Vagina (tissue), 2 donors: ENCODE results near the gene MRPL33. TPM values are rescaled to one million over a fixed set of nuclear protein-coding genes. Genes with fewer than 3 reads are reported as not detected.
"Not testable (repeated sequence)": the region's sequence is repeated elsewhere in the genome, so short reads cannot be mapped to it uniquely, and the experiment has no call there.

ENCODE experiments used
- DNase-seq, 2 donors: peaks; one replicate each; pipeline ENCODE4 v3.0.0-alpha.2; 2017; ENCODE audit errors: extremely low spot score in 2 of 2
- H3K27ac ChIP-seq: fragments of 200-600 bp; sonication (generic); one replicate; pipeline ENCODE4 v1.5.1; 2019
- H3K27me3 ChIP-seq: fragments of 200-600 bp; sonication (generic); one replicate; pipeline ENCODE4 v1.5.1; 2019
- H3K36me3 ChIP-seq, 2 donors: fragments of 200-600 bp; sonication (generic); one replicate each; pipeline ENCODE4 v1.5.1; 2017 to 2019
- H3K4me1 ChIP-seq: fragments of 200-600 bp; sonication (generic); one replicate; pipeline ENCODE4 v1.5.1; 2019
- H3K4me3 ChIP-seq, 2 donors: fragments of 200-600 bp; sonication (generic); 1 replicate in 1 of 2; 2 replicates in 1 of 2; pipeline ENCODE4 v1.5.1; 2016 to 2019
- H3K9me3 ChIP-seq: fragments of 200-600 bp; sonication (generic); one replicate; pipeline ENCODE4 v1.5.1; 2019
- CTCF ChIP-seq, 3 experiments: fragments of 450-650 bp in 2 of 3; fragments of 200-600 bp in 1 of 3; sonication (generic) in 1 of 3; IDR thresholded peaks; one replicate each; pipeline ENCODE4 v1.5.1; 2017 to 2019; ENCODE audit warnings: antibody characterized with exemption in 3 of 3, mild to moderate bottlenecking in 2 of 3, moderate library complexity in 2 of 3
- POLR2A ChIP-seq, 2 donors: fragments of 450-650 bp; IDR thresholded peaks; one replicate each; pipeline ENCODE4 v1.6.1; 2017; ENCODE audit warnings: antibody characterized with exemption in 2 of 2, mild to moderate bottlenecking in 2 of 2, moderate library complexity in 2 of 2
- POLR2AphosphoS5 ChIP-seq, 2 donors: sonication (generic); formaldehyde crosslinking; IDR thresholded peaks; one replicate each; pipeline ENCODE4 v1.9.0; 2017; ENCODE audit warnings: antibody characterized with exemption in 2 of 2, mild to moderate bottlenecking in 2 of 2, low read depth in 1 of 2; ENCODE audit not compliant: insufficient read depth in 1 of 2
- intact Hi-C: fragments of 100-400 bp; cut with DNase I; formaldehyde crosslinking; loops from one replicate; pipeline ENCODE4 v1.15.1; 2023
- total RNA-seq: library from RNA; depleted of rRNA; stranded (reverse); fragments of >200 nt; gene quantifications from one replicate; pipeline ENCODE4 v1.2.3, GENCODE V29; 2016

The MRPL33 gene
- total RNA-seq, 1 donor from 2014 or later, result 87.7 TPM

- Histone ChIP-seq H3K9me3 (no peaks in the 10 kb centered on the region), H3K36me3 (no peaks in the 10 kb centered on the region), H3K4me1 (peaks cover under 1% of the 10 kb centered on the region), H3K4me3 (no peak overlapping the region), H3K27ac (no peak overlapping the region), H3K27me3 (no peaks in the 10 kb centered on the region)
- DNase-seq, result no peak
- intact Hi-C loops, result no loop called here
- TF ChIP-seq POLR2A (IDR thresholded peaks at IDR 0.05) (no peak), CTCF (IDR thresholded peaks at IDR 0.05) (no peak), POLR2AphosphoS5 (IDR thresholded peaks at IDR 0.05; ENCODE audit: insufficient read depth in 1 of 2, low read depth in 1 of 2) (no peak)
Measured at GRCh38 chr2:27741673-27742072, 29.8 kb upstream of the MRPL33 start.

- Histone ChIP-seq H3K36me3 (no peaks in the 10 kb centered on the region), H3K27ac (no peak overlapping the region), H3K4me3 (no peak overlapping the region), H3K4me1 (no peaks in the 10 kb centered on the region), H3K27me3 (no peaks in the 10 kb centered on the region), H3K9me3 (no peaks in the 10 kb centered on the region)
- DNase-seq, result no peak
- intact Hi-C loops, result no loop called here
- TF ChIP-seq POLR2A (IDR thresholded peaks at IDR 0.05) (no peak), CTCF (IDR thresholded peaks at IDR 0.05) (no peak), POLR2AphosphoS5 (IDR thresholded peaks at IDR 0.05; ENCODE audit: insufficient read depth in 1 of 2, low read depth in 1 of 2) (no peak)
Measured at GRCh38 chr2:27742571-27742970, 28.9 kb upstream of the MRPL33 start.

GRCh38 chr2:27745494-27745893 is 26.0 kb upstream of the MRPL33 start:
- DNase-seq, intact Hi-C loops, H3K27me3 ChIP-seq, H3K4me1 ChIP-seq, H3K27ac ChIP-seq, H3K4me3 ChIP-seq, H3K36me3 ChIP-seq, H3K9me3 ChIP-seq: not testable (repeated sequence)

GRCh38 chr2:27746325-27746724 is 25.2 kb upstream of the MRPL33 start:
- intact Hi-C loops, result no loop called here
- TF ChIP-seq CTCF (IDR thresholded peaks at IDR 0.05) (no peak), POLR2AphosphoS5 (IDR thresholded peaks at IDR 0.05; ENCODE audit: insufficient read depth in 1 of 2, low read depth in 1 of 2) (no peak), POLR2A (IDR thresholded peaks at IDR 0.05) (no peak)

GRCh38 chr2:27747827-27748352 is 23.6 kb upstream of the MRPL33 start:
- H3K27ac ChIP-seq, result no peak overlapping the region
- no peaks in the 10 kb centered on the region for H3K27me3 ChIP-seq
- no peak overlapping the region for H3K4me3 ChIP-seq
- no peaks in the 10 kb centered on the region for H3K4me1 ChIP-seq
- no peak for TF ChIP-seq POLR2AphosphoS5 (IDR thresholded peaks at IDR 0.05; ENCODE audit: insufficient read depth in 1 of 2, low read depth in 1 of 2)
- no peak for DNase-seq
- intact Hi-C loops, result no loop called here
- H3K9me3 ChIP-seq, result no peaks in the 10 kb centered on the region
- H3K36me3 ChIP-seq, result no peaks in the 10 kb centered on the region

More at GRCh38 chr2:27746325-27746724, 25.2 kb upstream of the MRPL33 start:
- no peak overlapping the region for H3K4me3 ChIP-seq
- no peaks in the 10 kb centered on the region for H3K36me3 ChIP-seq
- H3K4me1 ChIP-seq, result no peaks in the 10 kb centered on the region
- no peaks in the 10 kb centered on the region for H3K9me3 ChIP-seq
- H3K27ac ChIP-seq, result no peak overlapping the region
- no peaks in the 10 kb centered on the region for H3K27me3 ChIP-seq
- DNase-seq, result no peak

GRCh38 chr2:27748803-27749554 is 22.5 kb upstream of the MRPL33 start:
- intact Hi-C loops, H3K4me3 ChIP-seq, H3K27me3 ChIP-seq, DNase-seq, H3K36me3 ChIP-seq, H3K9me3 ChIP-seq, H3K27ac ChIP-seq, H3K4me1 ChIP-seq: not testable (repeated sequence)
